NCI-H1930 (cell line): ENCODE data around the gene TACR1.
"Not testable (repeated sequence)": the region's sequence is repeated elsewhere in the genome, so short reads cannot be mapped to it uniquely, and the experiment has no call there.

Experiments used
- DNase-seq, 2 experiments: peaks; one replicate each; lab custom pipeline; 2025; lab: John Stamatoyannopoulos, UW

TACR1 gene, protein sequence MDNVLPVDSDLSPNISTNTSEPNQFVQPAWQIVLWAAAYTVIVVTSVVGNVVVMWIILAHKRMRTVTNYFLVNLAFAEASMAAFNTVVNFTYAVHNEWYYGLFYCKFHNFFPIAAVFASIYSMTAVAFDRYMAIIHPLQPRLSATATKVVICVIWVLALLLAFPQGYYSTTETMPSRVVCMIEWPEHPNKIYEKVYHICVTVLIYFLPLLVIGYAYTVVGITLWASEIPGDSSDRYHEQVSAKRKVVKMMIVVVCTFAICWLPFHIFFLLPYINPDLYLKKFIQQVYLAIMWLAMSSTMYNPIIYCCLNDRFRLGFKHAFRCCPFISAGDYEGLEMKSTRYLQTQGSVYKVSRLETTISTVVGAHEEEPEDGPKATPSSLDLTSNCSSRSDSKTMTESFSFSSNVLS

DNA sequence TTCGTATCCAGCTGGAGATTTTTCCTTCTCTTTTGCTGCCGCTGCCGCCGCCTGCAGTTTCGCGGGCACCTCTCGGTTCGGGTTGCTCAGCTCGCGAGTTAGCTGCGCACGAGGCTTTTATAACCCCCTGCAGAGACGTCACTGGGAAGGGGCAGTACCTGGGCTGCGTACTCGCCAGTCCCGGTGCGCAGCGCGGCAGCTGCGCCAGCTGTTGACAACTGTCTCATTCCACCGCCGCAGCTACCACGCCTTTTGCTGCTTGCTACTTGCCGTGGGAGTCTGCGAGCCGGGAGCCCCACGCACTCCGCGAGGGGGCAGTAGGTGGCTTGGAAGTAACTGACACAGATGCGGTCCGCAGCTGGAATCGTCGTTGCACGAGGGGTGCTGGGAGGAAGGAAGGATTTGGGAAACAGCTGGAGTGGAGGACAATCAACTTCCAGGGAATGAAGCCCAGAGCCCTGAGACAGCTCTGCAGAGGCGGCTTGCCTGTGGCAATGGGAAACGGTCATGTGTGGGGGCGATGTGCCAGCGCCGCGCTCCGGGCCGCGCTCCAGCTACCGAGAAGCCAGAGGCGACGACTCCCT, at the start of gene TACR1:
TSS of gene TACR1 (minus strand) at position 93 of the 584 bp plus-strand sequence. CDS start 586 bp downstream, outside the sequence.
- peak in 1 of 2 experiments; percentile 39 for DNase-seq

DNA sequence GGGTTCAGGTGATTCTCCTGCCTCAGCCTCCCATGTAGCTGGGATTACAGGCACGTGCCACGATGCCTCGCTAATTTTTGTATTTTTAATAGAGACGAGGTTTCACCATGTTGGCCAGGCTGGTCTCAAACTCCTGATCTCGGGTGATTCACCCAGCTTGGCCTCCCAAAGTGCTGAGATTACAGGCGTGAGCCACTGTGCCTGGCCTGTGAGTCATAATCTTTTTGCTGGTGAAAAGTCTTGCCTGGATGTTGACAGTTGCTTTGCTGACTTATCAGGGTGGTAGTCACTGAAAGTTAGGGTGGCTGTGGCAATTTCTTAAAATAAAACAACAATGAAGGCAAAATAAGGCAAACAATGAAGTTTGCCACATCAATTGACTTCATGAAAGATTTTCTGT, 49.3 kb upstream of the TACR1 start:
- not testable (repeated sequence) for DNase-seq

DNA sequence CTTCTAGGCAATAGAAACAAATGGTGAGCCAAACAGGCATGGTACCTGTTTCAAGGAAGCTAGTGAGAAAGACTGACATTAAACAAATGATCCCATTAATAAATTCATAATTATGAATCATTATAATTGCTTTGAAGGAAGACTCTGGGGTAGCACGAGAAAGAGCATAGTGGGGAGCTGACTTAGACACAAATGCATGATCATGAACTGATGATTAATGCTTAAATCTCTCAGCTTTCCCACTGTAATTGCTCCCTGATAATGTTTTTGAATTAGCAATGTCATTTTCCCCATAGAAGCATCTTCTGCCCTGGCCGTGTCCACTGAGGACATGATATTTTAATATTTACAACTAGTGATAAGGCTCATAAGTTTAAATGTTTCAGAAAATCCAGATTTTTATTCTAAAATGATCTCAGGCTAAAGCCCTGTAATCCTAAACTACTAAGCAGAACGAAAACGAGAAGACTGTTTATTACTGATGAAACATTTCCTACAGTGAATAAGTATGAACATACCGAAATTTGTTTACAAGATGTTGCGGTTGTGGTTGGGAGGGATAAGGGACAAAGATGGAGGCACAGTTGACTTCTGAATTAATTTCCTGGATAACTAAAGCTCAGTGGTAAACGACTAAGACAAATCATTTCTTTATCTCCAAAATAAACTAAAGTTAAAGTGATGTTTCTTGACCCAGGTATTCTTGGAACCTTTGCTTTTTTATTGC, 47.3 kb upstream of the TACR1 start:
- no peak for DNase-seq

DNA sequence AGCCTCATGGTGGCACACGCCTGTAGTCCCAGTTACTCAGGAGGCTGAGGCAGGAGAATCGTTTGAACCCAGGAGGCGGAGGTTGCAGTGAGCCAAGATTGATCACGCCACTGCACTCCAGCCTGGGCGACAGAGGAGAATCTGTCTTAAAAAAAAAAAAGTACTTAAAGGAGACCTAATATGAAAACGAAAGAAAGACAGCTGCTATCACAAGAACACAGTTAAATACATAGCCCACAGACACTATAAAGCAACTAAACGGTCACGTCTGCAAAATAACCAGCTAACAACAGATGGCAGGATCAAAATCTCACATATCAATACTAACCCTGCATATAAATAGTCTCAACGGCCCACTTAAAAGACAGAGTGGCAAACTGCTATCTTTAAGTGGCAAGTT, 43.9 kb upstream of the TACR1 start:
- DNase-seq, result no peak

DNA sequence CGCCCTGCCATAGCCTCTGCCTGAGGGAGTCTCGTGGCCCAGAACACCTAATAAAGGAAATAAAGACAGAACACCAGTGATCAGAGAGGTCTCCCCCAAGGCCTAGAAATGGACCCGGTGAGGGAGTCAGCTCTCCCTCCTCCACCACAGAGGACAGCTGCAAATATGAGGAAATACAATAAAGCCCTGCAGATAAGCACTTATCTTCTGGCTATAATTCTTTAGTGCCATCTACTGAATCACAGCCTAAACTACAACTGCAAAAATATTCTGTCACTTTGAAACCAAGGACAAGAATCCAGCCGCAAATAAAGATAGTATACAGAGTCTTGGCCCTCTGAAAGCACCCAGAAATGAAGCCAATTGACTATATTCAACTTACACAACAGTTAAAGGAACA, 42.4 kb upstream of the TACR1 start:
- no peak for DNase-seq

DNA sequence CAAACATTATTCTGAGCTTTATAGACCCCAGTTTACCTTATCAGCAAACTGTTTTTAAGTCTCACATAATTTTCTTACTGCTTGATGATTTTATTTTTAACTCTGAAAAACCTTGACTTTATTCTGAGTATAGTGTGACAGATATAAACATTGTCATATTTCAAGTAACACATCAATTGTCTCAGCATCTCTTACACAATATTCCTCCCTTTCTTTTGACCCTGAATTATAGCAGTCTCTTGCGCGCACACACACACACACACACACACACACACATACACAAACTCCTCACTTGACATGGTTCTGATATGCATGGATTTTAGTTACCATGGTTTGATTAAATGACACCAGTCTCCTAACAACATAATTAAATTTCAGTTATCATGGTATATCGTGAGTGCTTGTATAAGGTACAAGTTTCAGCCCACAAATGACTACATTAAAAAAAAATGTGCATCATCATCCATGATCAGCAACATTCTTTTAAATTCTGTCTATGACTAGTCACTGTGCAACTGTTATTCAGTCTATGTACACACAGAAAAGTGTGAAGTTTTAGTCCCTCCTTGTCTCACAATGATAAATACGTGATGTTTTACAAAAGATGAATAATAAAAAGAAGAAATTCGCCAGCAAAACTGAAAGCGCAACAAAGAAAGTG, 39.5 kb upstream of the TACR1 start:
- DNase-seq, result no peak

DNA sequence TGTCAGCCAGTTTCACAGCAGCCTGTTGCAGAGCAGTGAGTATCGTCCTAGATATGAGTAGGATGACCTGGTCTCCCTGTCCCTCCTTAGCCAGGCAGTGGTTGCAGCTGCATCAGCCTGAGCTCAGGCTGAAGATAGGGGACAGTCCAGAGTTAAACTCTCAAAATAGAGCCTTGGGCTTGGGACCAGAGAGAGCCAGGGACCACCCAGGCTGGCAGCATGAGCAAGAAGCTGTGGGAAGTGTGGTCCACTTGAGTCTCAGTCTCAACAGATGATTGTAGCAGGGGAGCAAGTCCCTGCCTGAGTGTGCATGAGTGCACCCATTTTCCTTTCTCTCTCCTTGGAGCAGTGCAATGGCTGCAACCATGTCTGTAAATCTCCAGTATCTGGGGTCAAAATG, 38.0 kb upstream of the TACR1 start:
- no peak for DNase-seq

DNA sequence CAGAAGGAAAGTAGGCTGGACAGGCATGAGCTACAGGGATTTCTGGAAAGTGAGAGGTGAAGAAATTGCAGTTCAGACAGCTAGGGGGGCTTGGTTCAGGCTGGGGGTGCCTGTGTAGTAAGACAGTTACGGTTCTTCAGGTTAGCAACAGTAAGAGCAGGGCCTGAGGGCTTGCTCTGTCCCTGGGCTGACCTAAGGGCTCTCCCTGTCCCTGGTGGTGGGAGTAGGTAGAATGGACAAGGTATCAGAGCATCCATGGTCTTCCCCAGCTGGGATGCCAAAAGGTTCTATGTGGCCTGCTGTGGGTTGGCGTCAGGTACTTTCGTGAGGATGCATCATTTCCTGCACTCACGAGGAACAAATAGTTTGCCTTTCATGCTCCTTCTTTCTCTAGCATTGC, 34.6 kb upstream of the TACR1 start:
- DNase-seq, result no peak

DNA sequence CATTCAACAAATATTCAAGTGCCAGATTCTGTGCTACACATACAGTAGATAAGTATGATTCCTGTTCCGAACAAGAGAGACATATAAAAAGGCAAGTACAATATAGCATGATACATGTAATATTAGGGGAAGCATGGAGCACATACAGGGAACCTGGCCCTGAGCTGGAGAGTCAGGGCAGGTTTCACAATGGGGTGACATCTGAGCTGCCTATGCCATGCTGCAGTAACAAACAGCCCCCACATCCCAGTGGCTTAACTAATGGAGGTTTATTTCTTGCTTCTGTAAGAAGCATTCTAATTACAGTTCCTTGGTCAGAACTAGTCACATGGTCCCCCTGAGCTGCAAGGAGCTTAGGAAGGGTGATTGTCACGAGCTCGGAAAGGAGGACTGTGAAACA, 27.3 kb upstream of the TACR1 start:
- no peak for DNase-seq

DNA sequence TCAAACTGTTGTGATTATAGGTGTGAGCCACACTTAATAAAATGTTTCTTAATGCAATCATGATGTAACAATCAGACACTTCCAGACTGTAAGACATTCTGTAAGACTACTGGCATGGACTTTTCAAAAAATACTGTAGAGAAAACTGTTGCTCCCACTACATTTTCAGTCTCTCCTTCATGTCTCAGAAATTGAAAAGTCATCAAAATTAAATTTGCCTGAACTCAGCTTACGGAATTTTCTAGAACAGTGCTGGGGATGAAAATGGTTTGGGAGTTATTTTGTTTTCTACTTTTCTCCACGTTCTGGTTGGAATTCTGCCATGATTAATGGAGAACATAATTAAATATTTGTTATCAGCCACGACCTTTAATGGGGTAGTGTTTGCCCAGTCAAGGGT, 26.8 kb upstream of the TACR1 start:
- DNase-seq, result no peak

DNA sequence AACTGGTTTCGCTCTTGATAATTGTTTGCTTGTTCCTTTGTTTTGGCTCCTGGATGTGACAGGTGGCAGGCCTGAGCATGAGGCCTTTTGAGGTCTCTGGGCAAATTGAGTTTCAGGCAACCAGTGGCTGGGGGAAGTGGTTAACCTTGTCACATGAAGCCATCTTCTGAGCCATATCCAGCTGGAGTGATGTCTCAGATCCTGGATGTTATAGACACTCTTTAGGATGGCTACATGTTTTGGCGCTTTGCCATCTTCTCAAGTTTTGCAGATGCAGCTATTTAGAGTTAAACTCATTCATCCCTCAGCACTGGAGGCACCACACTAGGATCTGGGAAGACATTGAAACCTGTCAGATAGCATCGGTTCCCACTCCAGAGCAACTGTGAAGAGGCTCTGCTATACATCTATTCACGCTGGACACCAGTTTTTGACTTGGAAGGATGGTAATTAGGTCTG, 25.3 kb upstream of the TACR1 start:
- no peak for DNase-seq

DNA sequence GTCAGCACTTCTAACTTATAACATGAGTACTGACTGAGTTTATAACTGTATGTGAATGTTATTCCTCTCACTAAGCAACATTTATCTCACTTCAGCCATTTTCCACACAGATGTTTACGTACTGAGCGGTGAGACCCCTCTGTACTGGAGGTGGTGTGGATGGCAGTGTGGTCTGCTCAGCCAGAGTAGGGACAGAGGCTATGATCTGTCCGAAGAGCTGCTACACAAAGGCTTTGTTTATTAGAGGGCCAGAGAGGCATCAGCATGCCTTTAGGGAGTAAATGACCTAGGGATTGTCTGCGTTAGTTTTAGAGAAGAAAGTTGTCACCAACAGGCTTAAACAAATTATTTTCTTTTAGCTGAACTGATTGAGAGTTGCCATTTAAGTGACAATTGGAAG, 23.2 kb upstream of the TACR1 start:
- no peak for DNase-seq

DNA sequence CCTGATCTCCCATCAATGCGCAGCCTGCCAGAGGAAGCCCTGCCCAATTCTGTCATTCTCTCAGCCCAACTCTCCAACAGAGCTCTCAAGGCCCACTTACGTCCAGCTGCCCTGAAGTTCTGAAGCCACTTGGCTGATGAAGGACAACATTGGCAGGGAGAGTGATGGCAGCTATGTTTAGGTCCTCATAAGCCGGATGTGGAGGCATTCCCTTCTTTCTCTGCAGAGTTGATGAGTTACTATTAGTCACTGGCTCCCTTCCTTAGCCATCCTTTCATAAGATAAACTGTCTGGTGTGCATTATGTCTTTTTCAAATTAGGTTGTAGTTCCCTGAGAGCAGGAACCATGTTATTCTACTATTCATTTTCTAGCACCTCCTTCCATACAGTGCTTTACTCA, 22.5 kb upstream of the TACR1 start:
- no peak for DNase-seq

DNA sequence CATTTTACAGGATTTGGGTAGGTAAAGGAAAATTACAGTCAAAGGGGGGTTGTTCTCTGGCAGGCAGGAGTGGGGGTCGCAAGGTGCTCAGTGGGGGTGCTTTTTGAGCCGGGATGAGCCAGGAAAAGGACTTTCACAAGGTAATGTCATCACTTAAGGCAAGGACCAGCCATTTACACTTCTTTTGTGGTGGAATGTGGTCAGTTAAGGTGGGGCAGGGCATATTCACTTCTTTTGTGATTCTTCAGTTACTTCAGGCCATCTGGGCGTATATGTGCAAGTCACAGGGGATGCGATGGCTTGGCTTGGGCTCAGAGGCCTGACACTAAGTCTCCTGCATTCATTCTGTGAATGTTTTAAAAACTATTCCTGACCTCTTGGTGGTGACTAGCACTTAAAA, 19.9 kb upstream of the TACR1 start:
- not testable (repeated sequence) for DNase-seq

DNA sequence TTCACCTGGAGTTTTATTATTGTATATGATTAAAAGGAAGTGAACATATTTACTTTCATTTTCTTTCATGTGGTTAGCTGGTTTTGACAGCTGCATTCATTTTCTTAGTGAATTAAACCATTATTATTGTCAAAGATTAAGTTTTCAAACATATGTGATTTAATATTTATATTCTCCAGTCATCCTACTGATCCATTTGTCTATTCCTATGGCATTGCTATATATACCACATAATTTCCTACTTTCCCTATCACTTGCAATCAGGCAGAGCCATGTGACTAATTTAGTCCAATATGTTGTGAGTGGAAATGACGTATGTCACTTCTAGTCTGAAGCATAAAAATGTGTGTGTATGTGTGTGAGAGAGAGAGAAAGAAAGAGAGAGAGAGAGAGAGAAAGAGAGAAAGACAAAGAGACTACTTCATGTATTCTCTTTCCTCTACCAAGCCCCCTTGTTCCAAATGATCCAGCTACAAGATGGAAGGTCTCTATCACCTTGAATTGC, 12.0 kb upstream of the TACR1 start:
- no peak for DNase-seq

DNA sequence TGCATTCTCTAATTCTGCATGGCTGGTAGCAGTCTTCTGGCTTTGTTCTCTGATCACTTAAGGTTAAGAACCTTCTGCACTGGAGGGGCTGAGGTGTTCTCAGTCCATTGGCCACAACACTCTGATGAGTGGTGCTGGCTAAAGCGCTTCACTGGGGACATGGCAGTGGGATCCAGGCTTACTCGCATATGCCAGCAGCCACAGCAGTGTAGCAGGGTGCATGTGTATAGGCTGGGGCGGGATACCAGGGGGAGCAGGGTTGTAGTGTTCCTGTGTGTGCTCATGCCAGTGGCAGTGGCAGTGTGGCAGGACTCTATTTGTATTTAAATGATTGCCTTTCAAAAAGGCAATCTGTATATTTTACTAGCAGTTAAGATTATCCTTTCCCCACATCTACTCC, 11.1 kb upstream of the TACR1 start:
- no peak for DNase-seq

DNA sequence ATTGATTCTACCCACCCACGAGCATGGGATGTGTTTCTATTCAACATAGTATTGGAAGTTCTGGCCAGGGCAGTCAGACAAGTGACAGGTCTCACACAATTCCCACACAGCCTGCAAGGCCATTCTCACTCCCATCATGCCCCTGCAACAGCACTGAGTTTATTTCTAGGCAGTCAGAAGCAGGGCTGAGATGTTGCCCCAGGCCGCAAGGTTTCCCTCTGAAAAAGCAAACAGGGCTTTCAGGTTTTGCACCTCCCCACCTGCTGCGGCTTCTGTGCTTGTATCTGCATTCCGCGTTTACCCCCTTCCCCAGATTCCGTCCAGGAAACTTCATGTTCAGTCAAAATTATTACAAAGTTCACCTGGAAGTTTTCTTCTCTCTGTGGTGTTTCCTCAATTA, 9.4 kb upstream of the TACR1 start:
- DNase-seq, result no peak

DNA sequence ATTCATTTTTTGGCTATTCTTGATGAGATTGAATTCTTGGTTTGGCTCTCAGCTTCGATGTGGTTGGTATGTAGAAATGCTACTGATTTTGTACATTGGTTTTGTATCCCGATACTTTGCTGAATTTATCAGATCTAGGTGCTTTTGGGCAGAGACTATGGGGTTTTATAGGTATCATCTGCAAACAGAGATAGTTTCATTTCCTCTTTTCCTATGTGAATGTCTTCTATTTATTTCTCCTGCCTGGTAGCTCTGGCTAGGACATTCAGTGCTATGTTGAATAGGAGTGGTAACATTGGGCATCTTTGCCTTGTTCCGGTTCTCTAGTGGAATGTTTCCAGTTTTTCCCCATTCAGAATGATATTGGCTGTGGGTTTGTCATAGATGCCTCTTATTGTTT, 5.5 kb upstream of the TACR1 start:
- DNase-seq, result no peak

DNA sequence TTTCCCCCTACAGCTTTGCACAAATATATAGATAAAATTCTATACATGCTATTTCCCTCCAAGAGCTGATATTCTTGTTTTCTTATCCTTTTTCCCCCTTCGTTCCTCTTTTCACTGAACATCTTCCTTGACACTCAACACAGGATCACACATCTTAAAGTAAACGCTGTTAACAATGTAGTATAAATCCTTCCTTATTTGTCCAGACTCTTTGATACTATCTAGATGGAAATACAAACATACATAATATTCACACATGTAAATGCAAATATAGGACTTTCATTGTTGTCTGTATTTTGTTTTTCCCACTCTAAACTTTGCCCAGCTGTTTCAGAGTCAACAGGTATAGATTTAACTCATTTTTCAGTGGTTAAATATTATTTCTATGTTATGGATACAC, 3.0 kb upstream of the TACR1 start:
- DNase-seq, result no peak

DNA sequence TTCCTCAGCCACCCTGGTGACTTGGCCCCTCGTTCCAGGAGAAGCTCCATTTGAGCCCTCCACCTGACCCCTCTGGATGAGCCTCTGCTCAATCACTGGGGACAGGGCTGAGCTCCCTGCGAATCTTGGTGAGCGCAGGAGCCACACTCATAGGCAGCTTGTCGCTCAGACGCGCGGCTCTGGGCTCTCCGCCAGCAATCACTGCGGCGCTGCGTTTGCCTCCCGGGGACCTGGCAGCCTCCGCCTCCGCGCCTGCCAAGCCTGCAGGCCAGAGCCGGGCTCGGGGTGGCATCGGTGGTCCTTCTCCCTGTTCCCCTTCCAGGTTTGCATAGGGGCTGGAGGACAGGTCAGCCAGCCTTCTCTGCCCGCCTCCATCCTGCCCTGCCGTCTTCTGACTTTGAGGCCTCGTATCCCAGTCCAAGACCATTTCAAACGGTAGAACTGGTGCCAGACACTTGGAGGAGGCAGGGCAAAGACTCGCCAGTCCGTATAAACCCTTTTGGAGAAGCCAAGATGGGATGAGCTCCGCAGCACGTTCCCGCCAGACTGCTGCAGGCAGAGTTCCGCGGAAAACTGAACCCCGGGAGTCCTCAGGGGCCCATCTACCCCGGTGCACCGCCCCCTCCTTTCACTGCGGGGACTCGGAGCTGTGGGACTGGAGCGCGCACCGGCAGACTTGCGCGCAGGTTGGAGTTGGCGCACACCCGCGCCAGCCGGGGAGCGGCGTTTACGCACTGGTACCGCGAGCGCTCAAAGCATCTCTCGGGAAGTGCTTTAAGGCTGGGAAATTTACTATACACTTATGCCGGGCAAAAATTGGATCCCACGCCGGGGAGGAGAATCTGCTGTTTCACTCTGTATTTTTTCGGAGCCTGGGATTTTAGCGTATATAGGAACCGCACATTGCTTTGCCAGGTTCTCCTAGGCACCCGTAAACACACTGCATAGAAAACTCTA, 1.1 kb upstream of the TACR1 start:
- peak in 1 of 2 experiments; percentile 14 for DNase-seq

DNA sequence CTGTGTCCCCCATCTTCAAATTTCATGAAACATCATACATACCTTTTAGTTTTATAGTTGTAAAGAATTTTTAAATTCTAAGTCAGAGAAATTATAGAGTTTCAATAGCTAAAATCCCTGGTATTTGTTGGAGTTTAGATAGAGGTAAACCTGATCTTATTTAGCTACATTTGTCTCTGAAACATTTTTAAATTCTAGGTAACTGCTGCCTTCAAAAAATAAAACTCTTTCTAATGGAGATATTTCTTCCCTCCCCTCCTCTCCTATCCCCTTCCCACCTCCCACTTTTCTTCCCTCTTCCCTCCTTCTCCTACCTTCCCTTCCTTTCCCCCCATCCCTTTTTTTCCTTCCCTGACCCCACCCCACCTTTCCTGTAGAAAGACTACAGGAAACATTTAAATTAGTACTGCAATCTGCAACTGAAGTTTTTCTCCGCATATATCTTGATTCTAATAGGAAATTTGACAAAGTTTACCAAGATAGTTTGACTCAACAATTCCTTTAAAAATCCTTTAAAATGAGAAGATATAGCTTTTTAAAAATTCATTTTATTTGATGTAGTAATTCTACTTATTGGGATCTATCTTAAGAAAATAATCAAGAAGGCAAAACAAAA, 4.1 kb downstream of the TACR1 start:
- no peak for DNase-seq
